GM23338 (cell line): ENCODE data around the gene COL26A1. TPM values are rescaled to one million over a fixed set of nuclear protein-coding genes. Genes with fewer than 3 reads are reported as not detected.

Source experiments
- ATAC-seq: fragments of 200-7000 bp; cut with Tn5 transposase; 3 replicates; pipeline ENCODE4 v1.9.1; 2020
- DNase-seq: peaks from one replicate; pipeline ENCODE4 v3.0.0-alpha.2; 2015; ENCODE audit warnings: low spot score
- H2AFZ ChIP-seq: fragments of 200-600 bp; sonication (generic); 2 replicates; pipeline ENCODE4 v1.8.0; 2016; ENCODE audit warnings: antibody characterized with exemption, mild to moderate bottlenecking, moderate library complexity
- H3F3A ChIP-seq: fragments of 200-600 bp; sonication (generic); replicated peaks from 2 replicates; pipeline ENCODE4 v1.8.0; 2017; ENCODE audit warnings: antibody characterized with exemption, mixed run types, low read depth
- H3K27ac ChIP-seq: fragments of 200-600 bp; sonication (generic); 2 replicates; pipeline ENCODE4 v1.6.1; 2016; ENCODE audit warnings: low read depth
- H3K27me3 ChIP-seq: fragments of 200-600 bp; sonication (generic); 2 replicates; pipeline ENCODE4 v1.8.0; 2016; ENCODE audit warnings: mild to moderate bottlenecking, mixed run types, moderate library complexity; ENCODE audit not compliant: insufficient read depth
- H3K36me3 ChIP-seq: fragments of 200-600 bp; sonication (generic); 2 replicates; pipeline ENCODE4 v1.8.0; 2016; ENCODE audit warnings: mild to moderate bottlenecking; ENCODE audit not compliant: insufficient read depth
- H3K4me1 ChIP-seq: fragments of 200-600 bp; sonication (generic); 2 replicates; pipeline ENCODE4 v1.8.0; 2016; ENCODE audit warnings: mild to moderate bottlenecking, moderate library complexity; ENCODE audit not compliant: insufficient read depth
- H3K4me2 ChIP-seq: fragments of 200-600 bp; sonication (generic); 2 replicates; pipeline ENCODE4 v1.7.1; 2017; ENCODE audit warnings: mixed run types
- H3K4me3 ChIP-seq: fragments of 200-600 bp; sonication (generic); 2 replicates; pipeline ENCODE4 v1.6.1; 2016; ENCODE audit warnings: mixed run types
- H3K79me2 ChIP-seq: fragments of 200-600 bp; sonication (generic); replicated peaks from 2 replicates; pipeline ENCODE4 v1.8.0; 2017; ENCODE audit warnings: mild to moderate bottlenecking; ENCODE audit not compliant: insufficient read depth
- H3K9me2 ChIP-seq: fragments of 200-600 bp; sonication (generic); 2 replicates; pipeline ENCODE4 v1.8.0; 2017; ENCODE audit not compliant: insufficient read depth
- H4K20me1 ChIP-seq: fragments of 200-600 bp; sonication (generic); replicated peaks from 2 replicates; pipeline ENCODE4 v1.8.0; 2017; ENCODE audit warnings: mild to moderate bottlenecking; ENCODE audit not compliant: insufficient read depth
- H3K27ac Mint-ChIP-seq: 2 replicates; pipeline ENCODE4 v1.8.0; 2020; ENCODE audit warnings: inconsistent platforms, mild to moderate bottlenecking, moderate library complexity, mixed read lengths
- H3K27me3 Mint-ChIP-seq: 3 replicates; pipeline ENCODE4 v1.8.0; 2022; ENCODE audit warnings: low read depth, mild to moderate bottlenecking, moderate library complexity, mixed read lengths, inconsistent platforms; ENCODE audit not compliant: insufficient read depth, poor library complexity
- H3K36me3 Mint-ChIP-seq: 3 replicates; pipeline ENCODE4 v1.8.0; 2021; ENCODE audit warnings: low read depth, mild to moderate bottlenecking, inconsistent platforms, moderate library complexity, mixed read lengths
- H3K4me1 Mint-ChIP-seq: 3 replicates; pipeline ENCODE4 v1.8.0; 2020; ENCODE audit warnings: mild to moderate bottlenecking, inconsistent platforms, mixed read lengths
- H3K4me3 Mint-ChIP-seq: 3 replicates; pipeline ENCODE4 v1.8.0; 2021; ENCODE audit warnings: moderate library complexity, mild to moderate bottlenecking, inconsistent platforms, mixed read lengths
- H3K9me3 Mint-ChIP-seq: 3 replicates; pipeline ENCODE4 v1.8.0; 2020; ENCODE audit warnings: moderate library complexity, mild to moderate bottlenecking, inconsistent platforms, mixed read lengths
- CREB1 ChIP-seq: fragments of 250-450 bp; sonication (Bioruptor Pico); IDR thresholded peaks from 2 replicates; pipeline ENCODE4 v1.5.0; 2020; ENCODE audit warnings: low read depth, mild to moderate bottlenecking, moderate library complexity
- CTCF ChIP-seq, 2 experiments: fragments of 200-600 bp in 1 of 2; sonication (generic) in 1 of 2; conservative IDR thresholded peaks; 2 replicates each; pipeline versions ENCODE4 v1.5.1 to v1.6.1; 2016 to 2017; ENCODE audit warnings: antibody characterized with exemption in 2 of 2, low read depth in 2 of 2, mild to moderate bottlenecking in 2 of 2, moderate library complexity in 1 of 2
- ETS1 ChIP-seq: IDR thresholded peaks from 2 replicates; pipeline ENCODE4 v1.6.1; 2016; ENCODE audit warnings: antibody characterized with exemption
- EZH2 ChIP-seq: fragments of 200-600 bp; sonication (generic); IDR thresholded peaks from one replicate; pipeline ENCODE4 v1.8.0; 2017; ENCODE audit warnings: antibody characterized with exemption, mild to moderate bottlenecking, low read depth; ENCODE audit not compliant: unreplicated experiment
- EZH2phosphoT487 ChIP-seq: fragments of 200-600 bp; sonication (generic); IDR thresholded peaks from one replicate; pipeline ENCODE4 v1.8.1; 2018; ENCODE audit warnings: antibody characterized with exemption; ENCODE audit not compliant: unreplicated experiment
- JUNB ChIP-seq: IDR thresholded peaks from one replicate; pipeline ENCODE4 v1.6.1; 2016; ENCODE audit warnings: antibody characterized with exemption; ENCODE audit not compliant: unreplicated experiment
- NANOG ChIP-seq: IDR thresholded peaks from 2 replicates; pipeline ENCODE4 v1.6.1; 2016; ENCODE audit warnings: antibody characterized with exemption, borderline replicate concordance
- POLR2AphosphoS5 ChIP-seq: IDR thresholded peaks from 2 replicates; pipeline ENCODE4 v1.6.1; 2016; ENCODE audit warnings: antibody characterized with exemption, low read depth
- REST ChIP-seq: IDR thresholded peaks from one replicate; pipeline ENCODE4 v1.6.1; 2018; ENCODE audit warnings: antibody characterized with exemption; ENCODE audit not compliant: unreplicated experiment
- STAT1 ChIP-seq: IDR thresholded peaks from one replicate; pipeline ENCODE4 v1.6.1; 2016; ENCODE audit warnings: antibody characterized with exemption; ENCODE audit not compliant: unreplicated experiment
- ZNF114 ChIP-seq: fragments of 250-450 bp; sonication (Bioruptor Pico); IDR thresholded peaks from 2 replicates; pipeline ENCODE4 v1.5.0; 2020; ENCODE audit warnings: mild to moderate bottlenecking, moderate library complexity
- ZNF331 ChIP-seq: fragments of 250-450 bp; sonication (Bioruptor Pico); IDR thresholded peaks from 2 replicates; pipeline ENCODE4 v1.5.0; 2020; ENCODE audit warnings: low read depth, mild to moderate bottlenecking, moderate library complexity
- ZNF462 ChIP-seq: fragments of 250-450 bp; sonication (Bioruptor Pico); IDR thresholded peaks from 2 replicates; pipeline ENCODE4 v1.5.0; 2020; ENCODE audit warnings: mild to moderate bottlenecking, moderate library complexity
- polyA plus RNA-seq: library from polyadenylated mRNA; unstranded; fragments of >200 nt; fragmentation: Nextera tagmentation; extraction: Ambion mirVana; gene quantifications from 2 replicates; pipeline ENCODE4 v1.2.1, GENCODE V29; 2016
- total RNA-seq: library from RNA; depleted of rRNA; stranded (reverse); fragments of >200 nt; shearing (Covaris generic); gene quantifications from 2 replicates; pipeline ENCODE4 v1.2.3, GENCODE V29; 2014

Gene COL26A1
- total and polyA plus RNA-seq, 2 experiments from 2014 or later, result 17.8 to 55.0 TPM

- TF ChIP-seq ZNF462 (CRISPR knock-in tag) (no peak), CREB1 (CRISPR knock-in tag) (no peak), JUNB (no peak), POLR2AphosphoS5 (no peak), STAT1 (no peak), CTCF (conservative IDR thresholded peaks at IDR 0.05; ENCODE audit: low read depth in 2 of 2) (no peak), REST (no peak), NANOG (no peak), ZNF114 (CRISPR knock-in tag) (no peak), EZH2phosphoT487 (no peak), EZH2 (no peak), ETS1 (no peak), ZNF331 (no peak)
- H3K4me3 ChIP-seq, result 0 out of 2 replicates have a peak overlapping the region, but pooled peaks have one; percentile 1
- peaks cover 21% of the 10 kb centered on the region for H3K4me1 ChIP-seq
- peaks cover 10% of the 10 kb centered on the region; the same call in 2 of the 3 replicates for H3K36me3 Mint-ChIP-seq
- no peaks in the 10 kb centered on the region for H3F3A ChIP-seq
- no peaks in the 10 kb centered on the region for H3K36me3 ChIP-seq
- peak overlapping the region; percentile 41; the same call in 2 of the 3 replicates for H3K4me3 Mint-ChIP-seq
- DNase-seq (no peak), ATAC-seq (peak; percentile 17)
- peak overlapping the region; percentile 83 for H3K27ac Mint-ChIP-seq
- no peaks in the 10 kb centered on the region for H3K9me2 ChIP-seq
- H3K27ac ChIP-seq, result peak overlapping the region; percentile 4; the same call in 1 of the 2 replicates
- H3K79me2 ChIP-seq, result no peaks in the 10 kb centered on the region
- H3K27me3 ChIP-seq, result no peaks in the 10 kb centered on the region
- H3K27me3 Mint-ChIP-seq, result peaks cover 29% of the 10 kb centered on the region
- peak overlapping the region; percentile 12 for H3K4me2 ChIP-seq
- H4K20me1 ChIP-seq, result no peaks in the 10 kb centered on the region; the same call in 1 of the 2 replicates
- no peak overlapping the region for H2AFZ ChIP-seq
- H3K9me3 Mint-ChIP-seq, result no peaks in the 10 kb centered on the region
- H3K4me1 Mint-ChIP-seq, result peaks cover 37% of the 10 kb centered on the region
Observed at GRCh38 chr7:101507327-101507726, 144.7 kb downstream of the COL26A1 start.
